Stimulated activated CD4-positive, alpha-beta T cell treated with anti-CD3 and anti-CD28 coated beads, TNF-alpha, amount 100 ng/mL, for 48 hours (primary cell): ENCODE results near the gene LRRC3B.
"Not testable (repeated sequence)": the region's sequence is repeated elsewhere in the genome, so short reads cannot be mapped to it uniquely, and the experiment has no call there.

Source experiments
- DNase-seq, 3 donors: peaks; one replicate each; pipeline ENCODE4 v3.0.0-alpha.2; 2020; ENCODE audit warnings: low read depth in 3 of 3

Gene LRRC3B, protein sequence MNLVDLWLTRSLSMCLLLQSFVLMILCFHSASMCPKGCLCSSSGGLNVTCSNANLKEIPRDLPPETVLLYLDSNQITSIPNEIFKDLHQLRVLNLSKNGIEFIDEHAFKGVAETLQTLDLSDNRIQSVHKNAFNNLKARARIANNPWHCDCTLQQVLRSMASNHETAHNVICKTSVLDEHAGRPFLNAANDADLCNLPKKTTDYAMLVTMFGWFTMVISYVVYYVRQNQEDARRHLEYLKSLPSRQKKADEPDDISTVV

DNA sequence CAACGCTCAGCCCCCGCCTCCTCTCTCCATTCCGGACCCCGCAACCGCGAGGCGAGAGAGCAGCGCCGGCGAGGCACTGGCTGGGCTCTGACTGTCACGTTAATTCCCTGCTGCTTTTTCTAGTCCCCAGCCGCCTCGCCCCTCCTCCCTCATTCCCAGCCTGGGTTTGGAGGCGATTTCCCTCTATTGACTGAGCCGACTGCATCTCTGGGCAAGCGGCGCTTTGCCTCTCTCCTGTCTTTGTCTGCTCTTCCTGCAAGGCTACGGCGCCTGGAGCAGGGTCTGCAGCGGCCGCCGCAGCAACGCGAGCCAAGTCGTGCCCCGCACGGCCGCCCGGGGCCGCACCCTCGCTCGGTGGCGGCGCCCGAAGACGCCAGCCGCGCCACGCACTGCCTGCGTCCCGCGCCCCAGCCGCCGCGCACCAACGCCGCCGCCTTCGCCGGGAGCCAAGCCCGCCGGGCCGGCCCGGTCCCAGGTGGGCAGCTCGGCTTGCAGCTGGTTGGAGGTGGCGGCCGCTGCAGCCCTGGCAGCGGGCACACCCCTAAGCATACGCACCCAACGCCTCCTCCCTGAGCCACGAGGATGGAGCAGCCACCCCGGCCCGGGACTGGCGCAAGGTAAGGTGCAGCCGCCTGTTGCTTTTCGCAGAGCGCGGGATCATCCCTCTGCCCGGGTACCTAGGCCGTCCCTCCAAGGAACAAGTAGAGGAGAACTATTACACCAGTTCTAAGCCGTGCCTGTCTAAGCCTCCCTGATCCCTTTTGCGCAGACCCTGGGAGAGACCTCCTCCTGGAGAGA is at the start of gene LRRC3B:
Gene LRRC3B (plus strand): TSS at position 152 of the 798 bp plus-strand sequence. CDS start 86,901 bp downstream, outside the sequence.
- DNase-seq, result no peak

DNA sequence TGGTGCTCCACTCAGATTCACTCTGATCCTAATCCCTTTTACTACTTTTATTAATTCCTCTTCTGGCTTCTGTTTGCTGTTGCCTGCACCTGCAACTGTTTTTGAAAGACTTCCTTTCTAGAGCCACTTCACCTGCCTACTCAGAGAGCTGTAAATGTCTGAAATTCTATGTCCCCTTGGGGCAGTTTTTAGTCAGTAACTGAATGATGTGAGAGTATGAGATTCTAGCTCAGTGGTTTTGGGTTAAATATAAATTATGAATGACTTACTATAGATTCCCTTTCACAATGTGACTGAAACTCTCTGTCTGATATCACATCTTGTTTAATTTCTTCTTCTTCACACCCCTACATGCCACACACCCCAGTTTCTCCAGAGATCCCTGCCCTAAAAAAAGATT is 47.8 kb upstream of the LRRC3B start:
- DNase-seq, result no peak

DNA sequence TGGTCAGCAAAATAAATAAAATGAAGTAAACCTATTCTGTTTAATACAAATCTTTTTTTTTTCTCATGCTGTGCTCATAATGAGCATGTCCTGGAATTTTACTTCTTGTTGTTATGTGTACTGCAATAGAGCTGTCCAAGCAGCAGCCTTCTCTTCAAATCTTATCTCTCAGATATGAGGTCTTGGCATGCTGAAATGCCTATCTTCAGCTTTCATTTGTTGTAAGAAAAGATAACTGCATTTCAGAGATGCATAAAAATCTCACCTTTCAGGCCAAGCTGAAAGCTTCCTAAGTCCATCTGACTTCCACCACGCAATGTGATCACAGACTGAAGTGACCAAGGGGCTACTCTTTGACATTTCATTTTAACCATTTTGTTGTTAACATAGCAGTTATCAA is 43.5 kb upstream of the LRRC3B start:
- DNase-seq, result no peak

DNA sequence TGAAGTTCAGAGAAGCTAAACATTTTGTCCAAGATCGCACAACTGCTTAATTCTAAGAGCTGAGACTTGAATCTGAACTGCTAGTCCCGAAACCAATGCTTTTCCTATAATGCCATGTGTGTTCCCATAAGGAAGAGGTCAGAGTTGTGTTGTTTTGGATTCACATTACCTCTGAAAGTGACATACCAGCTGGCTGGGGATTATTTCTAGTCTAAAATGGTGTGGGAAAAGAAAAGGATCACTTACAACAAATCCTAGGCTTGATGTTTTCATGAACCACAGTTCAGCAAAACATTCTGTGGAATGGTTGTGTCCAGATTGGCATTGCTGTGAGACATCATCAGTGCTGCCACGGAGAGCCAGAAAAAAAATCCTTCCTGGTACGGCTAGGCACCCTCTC is 35.0 kb upstream of the LRRC3B start:
- DNase-seq, result no peak

DNA sequence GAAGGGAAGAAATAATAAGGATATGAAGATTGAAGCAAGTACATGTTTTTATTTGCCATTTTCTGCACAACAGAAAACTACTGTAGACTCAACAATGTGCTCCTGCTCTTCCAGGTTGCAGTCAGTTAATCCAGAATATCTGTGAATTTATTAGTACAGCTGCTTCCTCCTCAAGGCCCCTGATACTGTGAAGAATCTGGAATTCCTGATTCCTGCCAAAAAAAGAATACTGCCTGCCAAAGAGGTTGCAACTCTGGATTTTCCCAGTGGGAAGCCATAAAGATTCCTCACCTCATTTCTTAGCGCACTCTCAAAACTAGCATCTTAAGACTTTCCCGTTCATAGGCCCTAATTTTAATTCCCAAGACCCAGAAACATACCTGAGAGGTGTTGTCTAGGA is 33.6 kb upstream of the LRRC3B start:
- no peak for DNase-seq

DNA sequence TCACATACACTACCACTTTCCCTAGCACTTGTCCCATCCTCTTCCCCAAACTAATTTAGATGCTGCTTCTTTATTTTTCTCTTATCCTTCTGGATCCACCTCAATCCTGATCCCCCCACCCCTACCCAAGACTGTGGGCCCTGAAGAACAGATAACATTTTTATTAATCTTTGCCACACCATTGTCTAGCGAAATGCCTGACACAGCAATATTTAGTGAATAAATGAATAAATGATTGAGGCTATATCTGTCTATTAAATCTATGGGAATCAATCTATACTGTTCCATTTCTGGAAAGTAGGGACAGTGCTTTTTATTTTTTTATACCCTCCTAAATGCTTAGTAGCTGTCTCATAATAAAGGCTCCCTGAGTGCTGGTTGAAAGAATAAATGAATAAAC is 32.9 kb upstream of the LRRC3B start:
- DNase-seq, result no peak

DNA sequence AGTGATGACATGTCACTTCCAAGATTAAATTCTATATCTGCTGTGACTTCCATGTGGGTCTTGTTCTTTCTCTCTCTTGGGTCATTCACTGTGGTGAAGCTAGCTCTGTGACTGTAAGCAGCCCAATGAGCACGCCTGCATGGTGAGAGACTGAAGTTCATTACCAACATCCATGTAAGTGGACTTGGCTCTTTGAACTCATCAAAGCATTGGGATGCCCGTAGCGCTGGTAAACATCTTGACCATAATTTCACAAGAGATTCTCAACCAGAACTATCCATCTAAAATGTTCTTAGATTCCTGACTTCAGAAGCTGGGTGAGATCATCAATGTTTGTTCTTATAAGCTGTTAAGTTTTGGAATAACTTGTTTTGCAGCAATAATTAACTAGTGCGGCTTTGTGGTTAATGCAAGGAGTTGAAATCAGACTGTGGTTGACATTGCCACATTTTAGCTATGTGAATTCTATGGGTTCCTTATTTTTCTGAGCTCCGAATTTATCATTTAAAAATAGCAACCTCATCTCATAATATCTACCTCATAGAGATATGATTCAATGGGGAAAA is 31.6 kb upstream of the LRRC3B start:
- no peak for DNase-seq

DNA sequence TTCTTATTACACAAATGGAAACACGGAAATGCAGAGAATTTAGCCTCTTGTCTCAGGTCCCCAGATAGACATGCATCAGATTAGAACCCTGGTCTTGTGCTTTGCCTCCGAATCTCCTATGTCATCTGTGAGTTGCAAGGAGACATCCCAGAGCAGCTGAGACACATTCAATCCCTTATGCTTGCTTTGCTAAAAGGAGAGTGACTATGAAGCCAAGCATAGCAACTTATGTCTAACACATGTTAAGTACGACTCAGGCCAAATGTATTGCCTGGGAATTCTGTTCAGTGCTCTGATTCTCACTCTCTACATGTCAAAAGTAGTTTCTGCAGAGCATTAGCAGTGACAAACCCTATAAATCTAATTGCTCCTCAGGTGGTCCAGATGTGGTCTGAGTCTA is 30.6 kb upstream of the LRRC3B start:
- no peak for DNase-seq

DNA sequence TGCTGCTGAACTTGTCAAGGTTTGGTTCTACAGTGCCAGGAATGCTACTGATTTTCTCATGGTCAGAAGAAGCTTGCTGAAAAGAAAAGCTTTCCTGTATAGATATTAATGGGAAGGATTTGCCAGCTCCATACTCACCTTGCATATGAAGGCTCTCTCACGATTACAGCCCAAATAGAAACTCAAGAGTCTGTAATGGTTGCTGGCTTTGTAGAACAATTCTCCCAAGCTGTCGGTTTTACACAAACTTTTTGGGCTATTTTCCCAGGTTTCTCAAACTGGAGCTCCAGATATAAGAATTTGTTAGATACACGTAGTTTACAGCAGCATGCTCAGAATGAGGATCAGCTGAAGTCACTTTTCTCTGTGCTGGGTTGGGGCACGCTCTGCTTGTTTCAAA is 30.1 kb upstream of the LRRC3B start:
- no peak for DNase-seq

DNA sequence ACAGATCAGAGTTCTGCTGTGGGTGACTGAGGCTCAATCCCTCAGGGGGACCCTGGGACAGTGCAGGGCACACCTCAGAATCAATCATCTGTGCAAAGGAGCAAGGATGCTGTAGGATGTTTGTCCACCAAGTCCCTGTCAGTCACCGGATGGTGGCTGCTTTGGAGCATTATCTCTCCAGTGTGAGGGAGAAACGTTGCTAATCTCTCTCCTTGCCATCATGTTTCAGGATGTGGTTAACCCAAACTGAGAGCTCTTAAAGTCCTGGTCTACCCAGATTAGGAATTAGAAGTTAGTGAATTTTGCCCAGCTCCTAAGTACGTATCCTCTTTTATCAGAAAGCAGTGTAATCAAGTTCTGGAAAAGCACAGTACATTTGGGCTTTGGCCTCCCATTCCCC is 26.2 kb upstream of the LRRC3B start:
- DNase-seq, result no peak

DNA sequence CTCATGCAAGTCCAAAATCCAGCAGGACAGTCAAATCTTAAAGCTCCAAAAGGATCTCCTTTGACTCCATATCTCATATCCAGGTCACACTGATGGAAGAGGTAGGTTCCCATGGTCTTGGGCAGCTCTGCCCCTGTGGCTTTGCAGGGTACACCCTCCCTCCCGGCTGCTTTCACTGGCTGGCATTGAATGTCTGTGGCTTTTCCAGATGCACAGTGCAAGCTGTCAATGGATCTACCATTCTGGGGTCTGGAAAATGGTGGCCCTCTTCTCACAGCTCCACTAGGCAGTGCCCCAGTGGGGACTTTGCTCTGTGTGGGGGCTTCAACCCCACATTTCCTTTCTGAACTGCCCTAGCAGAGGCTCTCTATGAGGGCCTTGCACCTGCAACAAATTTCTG is 19.3 kb upstream of the LRRC3B start:
- not testable (repeated sequence) for DNase-seq

DNA sequence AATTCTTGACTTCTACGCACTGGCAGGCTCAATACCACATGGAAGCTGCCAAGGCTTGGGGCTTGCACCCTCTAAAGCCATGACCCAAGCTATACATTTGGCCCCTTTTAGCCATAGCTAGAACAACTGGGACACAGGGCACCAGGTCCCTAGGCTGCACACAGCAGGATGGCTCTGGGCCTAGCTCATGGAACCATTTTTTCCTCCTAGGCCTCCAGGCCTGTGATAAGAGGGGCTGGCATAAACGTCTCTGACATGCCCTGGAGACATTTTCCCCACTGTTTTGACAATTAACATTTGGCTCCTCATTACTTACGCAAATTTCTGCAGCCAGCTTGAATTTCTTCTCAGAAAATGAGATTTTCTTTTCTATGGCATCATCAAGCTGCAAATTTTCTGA is 18.8 kb upstream of the LRRC3B start:
- not testable (repeated sequence) for DNase-seq

DNA sequence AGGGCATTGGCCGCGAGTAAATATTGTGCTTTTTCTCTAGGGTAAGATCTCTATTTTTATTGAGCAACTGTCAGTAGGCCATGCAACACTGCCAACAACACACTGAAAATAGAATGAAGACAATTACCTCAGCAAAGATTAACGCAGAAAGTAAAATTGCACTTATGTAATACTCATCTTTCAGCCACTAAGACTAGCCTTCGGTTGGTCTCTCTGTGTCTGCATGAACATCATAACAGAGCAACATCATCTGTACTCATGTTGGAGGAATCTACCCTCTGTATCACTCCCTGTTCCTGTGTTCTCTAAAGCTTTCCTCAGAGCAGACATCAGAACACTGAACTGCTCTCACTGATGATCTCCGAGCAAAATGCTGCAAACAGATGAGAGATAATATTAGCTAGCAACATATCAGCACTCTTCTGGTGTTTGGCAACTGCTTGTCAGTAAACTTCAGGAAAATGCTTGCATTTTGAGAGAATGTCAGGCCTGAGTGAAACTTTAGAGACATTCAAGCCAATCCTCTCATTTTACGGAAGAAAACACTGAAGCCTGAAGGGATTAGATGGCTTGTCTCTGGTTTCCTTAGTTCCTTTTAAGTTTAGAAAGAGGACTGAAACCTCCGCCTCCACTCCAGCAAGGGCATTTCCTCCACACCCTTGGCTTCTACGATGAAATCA is 8.4 kb upstream of the LRRC3B start:
- DNase-seq, result no peak

DNA sequence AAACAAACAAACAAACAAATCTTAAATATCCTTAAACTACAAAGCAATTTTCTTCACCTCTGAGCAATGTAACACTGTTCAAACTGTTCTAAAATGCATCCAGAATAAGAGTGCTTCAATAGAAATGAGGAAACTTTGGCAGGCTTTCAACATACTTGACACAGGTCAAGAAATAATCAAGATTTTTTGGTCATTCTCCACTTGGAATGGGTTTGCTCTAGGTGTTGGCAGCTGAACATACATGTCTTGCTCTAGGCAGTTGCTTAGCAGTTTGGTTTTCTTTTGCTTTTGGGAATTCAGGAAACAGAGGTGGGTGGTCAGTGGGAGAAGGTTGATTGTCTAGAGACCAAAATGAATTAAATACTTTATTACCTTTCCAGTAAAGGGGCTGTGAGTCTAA is 1.4 kb upstream of the LRRC3B start:
- DNase-seq, result no peak

DNA sequence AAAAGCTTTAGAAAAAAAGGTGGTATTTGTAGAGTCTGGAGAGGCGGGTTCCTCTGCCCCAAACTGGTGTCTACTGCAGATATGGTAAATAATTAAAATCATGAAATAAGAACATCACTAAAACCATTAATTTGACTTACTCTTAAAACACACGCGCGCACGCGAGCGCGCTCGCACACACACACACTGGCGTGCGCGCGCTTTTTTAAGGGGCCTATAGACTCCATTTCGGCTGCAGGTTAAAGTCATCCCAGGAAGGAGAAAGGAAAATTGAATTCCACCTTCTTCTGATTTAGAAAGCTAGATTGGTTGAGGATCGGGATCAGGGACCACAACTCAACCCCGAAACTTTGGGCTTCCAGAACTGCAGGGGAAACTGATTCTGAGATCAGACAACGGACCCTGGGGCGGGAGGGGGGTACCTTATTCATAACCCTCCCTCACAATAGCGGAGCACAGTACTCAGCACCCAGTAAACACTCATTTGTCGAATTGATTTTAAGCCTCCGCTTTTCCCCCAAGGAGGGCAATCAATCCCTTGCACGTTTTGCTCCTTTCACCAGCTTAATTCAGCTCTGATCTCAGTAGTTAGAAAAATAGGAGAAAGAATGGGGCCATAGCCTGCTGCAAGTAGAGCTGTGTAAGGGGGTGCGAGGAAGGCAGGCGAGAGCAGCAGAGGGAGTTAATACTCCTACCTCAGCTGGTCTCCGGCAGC is 509 bp upstream of the LRRC3B start:
- no peak for DNase-seq

DNA sequence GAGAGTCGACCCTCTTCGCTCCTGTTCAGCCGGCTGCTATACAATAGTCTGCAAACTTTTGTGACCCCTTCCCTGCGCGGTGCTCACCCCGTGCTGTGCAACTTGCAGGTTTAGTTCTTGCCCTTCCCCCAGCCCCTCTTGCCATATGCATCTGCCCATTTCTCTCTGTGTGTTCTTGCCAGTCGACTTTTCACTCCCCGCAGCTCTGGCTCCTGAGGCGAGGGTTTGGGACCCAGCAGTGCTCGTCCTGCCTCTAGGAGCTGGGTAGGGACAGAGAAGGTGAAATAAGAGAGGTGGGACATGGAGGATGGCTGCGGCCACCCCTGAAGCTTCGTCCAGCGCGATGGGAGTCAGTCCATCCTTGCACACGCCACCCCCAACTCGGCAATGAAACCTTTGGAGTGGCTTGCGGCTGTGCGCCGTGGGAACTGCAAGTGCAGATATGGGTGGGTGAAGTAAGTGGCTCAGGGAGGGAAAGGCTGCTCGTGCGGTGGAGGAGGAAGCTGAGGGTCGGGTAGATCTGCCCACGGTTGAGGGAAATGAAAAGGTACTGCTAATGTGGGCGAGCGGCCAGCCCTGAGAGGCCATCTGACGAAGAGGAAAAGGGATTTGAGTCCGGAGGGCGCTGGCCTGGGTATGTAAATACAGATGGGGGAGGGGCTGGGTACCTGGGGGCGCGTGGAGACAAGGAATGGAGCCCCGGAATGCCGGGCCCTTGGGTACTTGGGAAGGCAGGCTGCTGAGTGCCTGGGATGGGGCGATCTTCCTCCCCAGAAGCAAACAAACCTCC is 1.0 kb downstream of the LRRC3B start:
- no peak for DNase-seq

DNA sequence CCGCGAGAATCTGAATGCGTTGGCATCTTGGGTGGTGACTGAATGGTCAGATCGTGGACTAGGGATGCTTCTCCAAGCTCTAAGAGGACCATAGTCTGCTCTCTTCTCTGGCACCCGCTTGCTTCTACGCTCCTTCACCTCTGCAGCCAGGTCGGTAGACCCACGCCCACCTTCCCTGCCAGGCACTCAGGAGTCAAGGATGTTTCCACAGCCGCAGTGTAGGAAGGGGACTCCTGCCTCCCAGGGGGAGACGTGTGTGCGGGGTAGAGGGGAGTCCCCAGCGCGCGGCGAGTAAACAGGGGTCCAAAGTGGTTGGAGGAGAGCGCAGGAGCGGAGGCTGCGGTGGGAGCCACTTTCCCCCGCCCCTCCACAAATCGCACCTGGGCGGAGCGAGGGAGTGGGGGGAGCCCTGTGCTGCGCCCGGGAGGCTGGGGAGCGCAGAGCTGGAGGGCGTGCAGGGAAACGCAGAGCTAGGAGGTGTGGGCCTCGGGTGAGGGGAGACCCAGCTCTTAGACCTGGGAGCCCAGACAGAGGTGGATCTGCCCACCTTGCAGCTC is 1.7 kb downstream of the LRRC3B start:
- DNase-seq, result no peak

DNA sequence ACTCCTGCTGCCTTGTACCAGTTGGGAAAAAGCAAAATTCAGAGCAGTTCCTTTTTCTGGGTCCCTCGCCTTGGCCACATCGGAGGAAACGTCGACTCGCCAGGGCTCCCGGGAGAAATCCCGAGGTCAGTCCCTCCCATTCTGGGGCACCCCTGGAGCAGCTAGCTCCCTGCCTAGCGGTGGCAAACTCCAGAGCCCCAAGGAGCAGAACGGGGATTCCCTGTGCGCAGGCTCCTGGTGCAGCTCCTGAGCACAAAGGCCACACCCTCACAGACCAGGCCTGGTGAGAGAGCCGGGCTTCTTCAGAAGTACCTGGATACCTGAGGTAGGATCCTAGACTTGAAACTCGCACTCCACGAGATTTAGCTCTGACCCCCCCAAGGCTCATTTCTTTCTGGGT is 2.6 kb downstream of the LRRC3B start:
- no peak for DNase-seq

DNA sequence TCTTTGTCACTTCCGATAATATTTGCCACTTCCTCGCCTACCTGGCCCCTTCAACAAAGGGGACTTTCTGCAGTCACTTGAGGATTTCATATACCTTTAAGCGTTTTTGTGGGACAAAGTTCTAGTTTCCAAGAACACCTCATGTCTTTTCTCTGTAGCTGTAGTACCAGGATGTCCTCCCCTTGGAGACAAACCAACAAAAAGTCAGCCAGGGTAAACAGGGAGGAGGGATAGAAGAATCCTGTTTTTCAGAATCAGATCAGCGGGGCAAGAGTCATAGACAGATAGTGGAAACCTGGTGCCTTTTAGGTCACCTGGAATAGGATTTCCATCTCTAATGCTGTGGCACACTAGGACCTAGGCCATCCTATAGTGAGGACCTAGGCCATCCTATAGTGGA is 4.5 kb downstream of the LRRC3B start:
- DNase-seq, result no peak

DNA sequence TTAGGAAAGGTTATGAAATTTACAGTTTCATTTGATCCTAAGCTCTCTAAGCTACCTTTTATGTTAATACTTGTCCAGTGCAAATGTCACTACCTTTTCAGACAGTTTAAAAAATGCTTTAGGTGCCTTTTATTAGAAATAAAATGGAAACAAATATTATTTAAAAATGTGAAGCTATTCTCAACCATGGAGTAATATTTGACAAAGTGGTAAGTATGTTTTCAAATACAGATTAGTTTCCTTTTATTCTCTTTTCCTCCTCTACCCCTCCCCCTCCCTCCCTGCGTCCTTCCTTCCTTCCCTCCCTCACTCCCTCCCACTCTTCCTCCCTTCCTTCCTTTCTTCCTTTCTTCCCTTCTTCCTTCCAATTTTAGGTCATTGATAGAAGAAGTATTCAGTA is 6.3 kb downstream of the LRRC3B start:
- no peak for DNase-seq
